Sigmoid colon (tissue), 7 donors: Measurements from ENCODE around the gene RHBDL2. TPM values are rescaled to one million over a fixed set of nuclear protein-coding genes. Genes with fewer than 3 reads are reported as not detected.

Experiments used
- DNase-seq: peaks from one replicate; pipeline ENCODE4 v3.0.0-alpha.2; 2019
- H3K27ac ChIP-seq, 4 donors: fragments of 200-600 bp; sonication (generic); one replicate each; pipeline ENCODE4 v1.5.1; 2016 to 2019; ENCODE audit warnings: mild to moderate bottlenecking in 1 of 4
- H3K27me3 ChIP-seq, 3 donors: fragments of 200-600 bp; sonication (generic); one replicate each; pipeline ENCODE4 v1.5.1; 2019; ENCODE audit warnings: mild to moderate bottlenecking in 1 of 3
- H3K36me3 ChIP-seq, 4 donors: fragments of 200-600 bp; sonication (generic); one replicate each; pipeline ENCODE4 v1.5.1; 2016 to 2019
- H3K4me1 ChIP-seq, 4 donors: fragments of 200-600 bp; sonication (generic); one replicate each; pipeline ENCODE4 v1.5.1; 2017 to 2019
- H3K4me3 ChIP-seq, 4 donors: fragments of 200-600 bp; sonication (generic); one replicate each; pipeline ENCODE4 v1.5.1; 2017 to 2019; ENCODE audit warnings: mild to moderate bottlenecking in 2 of 4, moderate library complexity in 1 of 4
- H3K9me3 ChIP-seq, 4 donors: fragments of 200-600 bp in 3 of 4; sonication (generic) in 3 of 4; one replicate each; pipeline versions ENCODE4 v1.5.1 to v1.6.1; 2013 to 2019
- EP300 ChIP-seq, 4 donors: sonication (generic); formaldehyde crosslinking; IDR thresholded peaks; one replicate each; pipeline ENCODE4 v1.6.1; 2017; ENCODE audit warnings: antibody characterized with exemption in 4 of 4
- POLR2A ChIP-seq, 2 donors: fragments of 450-650 bp; IDR thresholded peaks; one replicate each; pipeline ENCODE4 v1.6.1; 2016; ENCODE audit warnings: antibody characterized with exemption in 2 of 2, mild to moderate bottlenecking in 2 of 2, moderate library complexity in 2 of 2
- POLR2AphosphoS5 ChIP-seq, 4 donors: sonication (generic); formaldehyde crosslinking; IDR thresholded peaks; one replicate each; pipeline ENCODE4 v1.6.1; 2017; ENCODE audit warnings: antibody characterized with exemption in 4 of 4
- WGBS, 2 donors: extraction: QIAGEN DNeasy Blood & Tissue Kit; methylation state at CpG; one replicate each; pipeline ENCODE4 v1.1.7; 2013; 5-methylcytosine and 5-hydroxymethylcytosine counted together
- intact Hi-C: fragments of 100-400 bp; cut with DNase I; formaldehyde crosslinking; loops from one replicate; pipeline ENCODE4 v1.15.1; 2023
- polyA plus RNA-seq, 3 donors: library from polyadenylated mRNA; stranded (reverse); fragments of 200-250 nt; gene quantifications; one replicate each; pipeline ENCODE4 v1.2.3, GENCODE V29; 2013
- total RNA-seq, 4 donors: library from RNA; depleted of rRNA; stranded (reverse); fragments of >200 nt; gene quantifications; one replicate each; pipeline ENCODE4 v1.1.0, GENCODE V29; 2016
- TF ChIP-seq, protein P1 (sequence below), 4 experiments: fragments of 450-650 bp in 3 of 4; fragments of 200-600 bp in 1 of 4; IDR thresholded peaks; one replicate each; pipeline ENCODE4 v1.5.1; 2016 to 2019; ENCODE audit warnings: antibody characterized with exemption in 4 of 4, mild to moderate bottlenecking in 3 of 4, moderate library complexity in 2 of 4
- donor health status: healthy with polysubstance abuse.
- donor health status: Bipolar disorder and iron deficiency.
- donor health status: healthy.

RHBDL2 gene
- total and polyA plus RNA-seq, 7 donors, result 0.55 to 24.9 (median 7.1) TPM; not detected in 3

DNA sequence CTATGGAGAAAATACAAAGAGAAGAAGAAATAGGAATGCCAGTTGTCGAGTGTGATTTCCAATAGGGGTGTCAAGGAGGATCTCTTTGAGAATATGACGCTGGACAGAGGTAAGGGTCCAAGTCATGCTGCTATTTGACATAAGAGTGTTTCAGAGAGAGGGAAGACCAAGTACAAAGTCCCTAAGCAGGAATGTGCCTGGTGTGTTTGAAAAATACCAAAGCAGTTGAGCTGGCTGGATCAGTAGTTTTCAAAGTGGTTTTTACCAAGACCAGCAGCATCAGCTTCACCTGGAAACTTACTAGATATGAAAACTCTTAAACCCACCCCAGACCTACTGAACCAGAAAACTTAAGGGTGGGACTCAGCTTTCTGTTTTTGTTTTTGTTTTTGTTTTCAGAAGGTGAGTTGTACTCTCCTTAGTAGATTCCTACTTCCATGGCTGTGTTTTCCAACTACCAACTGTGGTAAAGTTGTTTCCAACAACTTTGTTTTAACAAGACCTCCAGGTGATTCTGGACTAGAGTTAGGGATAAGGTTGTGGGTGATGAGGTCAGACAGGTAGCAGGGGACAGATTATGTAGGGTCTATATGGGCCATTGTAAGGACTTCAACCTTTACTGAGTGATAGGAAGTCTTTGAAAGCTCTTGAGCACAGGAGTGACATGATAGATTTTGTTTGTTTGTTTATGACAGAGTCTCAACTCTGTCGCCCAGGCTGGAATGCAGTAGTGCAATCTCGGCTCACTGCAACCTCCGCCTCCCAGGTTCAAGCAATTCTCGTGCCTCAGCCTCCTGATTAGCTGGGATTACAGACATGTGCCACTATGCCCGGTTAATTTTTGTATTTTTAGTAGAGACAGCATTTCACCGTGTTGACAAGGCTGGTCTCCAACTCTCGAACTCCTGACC lies 53.0 kb downstream of the RHBDL2 start:
- WGBS, 2 donors, result 92 to 96% methylated on average over 9 of the region's 9 CpGs

DNA sequence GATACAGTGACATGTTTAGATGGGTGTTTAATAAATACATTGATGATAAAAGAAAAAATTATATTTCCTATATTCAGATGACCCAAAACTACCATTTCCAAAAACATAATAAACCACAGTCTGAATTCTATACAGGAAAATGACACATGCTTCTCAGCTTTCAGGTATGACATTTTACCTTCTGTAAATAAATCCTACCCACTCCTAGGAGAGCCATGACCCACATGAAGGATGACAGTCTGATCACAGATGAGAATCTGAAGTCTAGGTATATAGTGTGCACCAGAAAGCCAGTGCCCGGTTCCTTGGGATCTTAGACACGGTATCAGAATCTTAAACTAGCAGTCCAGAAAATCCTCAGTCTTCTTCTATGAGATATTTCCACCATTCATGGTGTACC lies 56.5 kb downstream of the RHBDL2 start:
- no peak for DNase-seq
- WGBS, 2 donors, result 91 to 94% methylated on average over 2 of the region's 2 CpGs
- Histone ChIP-seq H3K36me3 (no peaks in the 10 kb centered on the region), H3K27me3 (no peaks in the 10 kb centered on the region), H3K9me3 (no peaks in the 10 kb centered on the region), H3K4me1 (no peaks in the 10 kb centered on the region), H3K4me3 (no peak overlapping the region), H3K27ac (no peak overlapping the region)
- intact Hi-C loops, result no loop called here
- no peak for TF ChIP-seq EP300 (IDR thresholded peaks at IDR 0.05)
- no peak for TF ChIP-seq POLR2AphosphoS5 (IDR thresholded peaks at IDR 0.05)
- no peak for TF ChIP-seq POLR2A (IDR thresholded peaks at IDR 0.05)
- TF ChIP-seq, protein P1, sequence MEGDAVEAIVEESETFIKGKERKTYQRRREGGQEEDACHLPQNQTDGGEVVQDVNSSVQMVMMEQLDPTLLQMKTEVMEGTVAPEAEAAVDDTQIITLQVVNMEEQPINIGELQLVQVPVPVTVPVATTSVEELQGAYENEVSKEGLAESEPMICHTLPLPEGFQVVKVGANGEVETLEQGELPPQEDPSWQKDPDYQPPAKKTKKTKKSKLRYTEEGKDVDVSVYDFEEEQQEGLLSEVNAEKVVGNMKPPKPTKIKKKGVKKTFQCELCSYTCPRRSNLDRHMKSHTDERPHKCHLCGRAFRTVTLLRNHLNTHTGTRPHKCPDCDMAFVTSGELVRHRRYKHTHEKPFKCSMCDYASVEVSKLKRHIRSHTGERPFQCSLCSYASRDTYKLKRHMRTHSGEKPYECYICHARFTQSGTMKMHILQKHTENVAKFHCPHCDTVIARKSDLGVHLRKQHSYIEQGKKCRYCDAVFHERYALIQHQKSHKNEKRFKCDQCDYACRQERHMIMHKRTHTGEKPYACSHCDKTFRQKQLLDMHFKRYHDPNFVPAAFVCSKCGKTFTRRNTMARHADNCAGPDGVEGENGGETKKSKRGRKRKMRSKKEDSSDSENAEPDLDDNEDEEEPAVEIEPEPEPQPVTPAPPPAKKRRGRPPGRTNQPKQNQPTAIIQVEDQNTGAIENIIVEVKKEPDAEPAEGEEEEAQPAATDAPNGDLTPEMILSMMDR (IDR thresholded peaks at IDR 0.05), result no peak

More for the DNA sequence above, 53.0 kb downstream of the RHBDL2 start:
- no peak for DNase-seq
- Histone ChIP-seq H3K9me3 (no peaks in the 10 kb centered on the region), H3K4me1 (no peaks in the 10 kb centered on the region), H3K27ac (no peak overlapping the region), H3K36me3 (no peaks in the 10 kb centered on the region), H3K4me3 (no peak overlapping the region), H3K27me3 (no peaks in the 10 kb centered on the region)
- TF ChIP-seq POLR2A (IDR thresholded peaks at IDR 0.05) (no peak), EP300 (IDR thresholded peaks at IDR 0.05) (no peak), POLR2AphosphoS5 (IDR thresholded peaks at IDR 0.05) (no peak)
- TF ChIP-seq, protein P1 (IDR thresholded peaks at IDR 0.05), result no peak
- intact Hi-C loops, result no loop called here

DNA sequence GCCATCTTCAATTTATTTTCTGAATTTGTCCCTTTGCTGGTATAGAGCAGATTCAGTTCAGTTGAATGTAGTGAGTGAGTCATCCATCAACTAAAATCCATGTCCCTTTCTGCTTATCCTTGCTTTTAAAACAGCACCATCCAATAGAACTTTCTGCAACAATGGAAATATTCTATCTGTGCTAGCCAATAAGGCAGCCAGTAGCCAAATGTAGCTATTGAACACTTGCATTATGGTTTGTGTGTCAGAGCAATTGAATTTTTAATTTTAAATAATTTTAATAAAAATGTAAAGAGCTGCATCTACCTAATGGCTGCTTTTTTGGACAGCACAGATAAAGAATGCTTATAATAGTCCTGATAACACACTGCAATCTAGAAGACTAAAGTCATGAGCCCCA lies 60.1 kb downstream of the RHBDL2 start, which contains the start of gene GJA9:
Gene GJA9 (minus strand): TSS at position 101 of the 400 bp plus-strand sequence. CDS start 5,489 bp downstream, outside the sequence.
- H3K4me3 ChIP-seq, result no peak within 1 kb of the TSS
- H3K4me1 ChIP-seq, result no peaks in the 10 kb centered on the region
- TF ChIP-seq, protein P1 (IDR thresholded peaks at IDR 0.05), result no peak
- TF ChIP-seq EP300 (IDR thresholded peaks at IDR 0.05) (no peak), POLR2AphosphoS5 (IDR thresholded peaks at IDR 0.05) (no peak), POLR2A (IDR thresholded peaks at IDR 0.05) (no peak)
- H3K9me3 ChIP-seq, result no peaks in the 10 kb centered on the region
- no peak for DNase-seq
- no peak within 1 kb of the TSS for H3K27ac ChIP-seq
- no peaks in the 10 kb centered on the region for H3K27me3 ChIP-seq
- H3K36me3 ChIP-seq, result no peaks in the 10 kb centered on the region
- intact Hi-C loops, result no loop called here

DNA sequence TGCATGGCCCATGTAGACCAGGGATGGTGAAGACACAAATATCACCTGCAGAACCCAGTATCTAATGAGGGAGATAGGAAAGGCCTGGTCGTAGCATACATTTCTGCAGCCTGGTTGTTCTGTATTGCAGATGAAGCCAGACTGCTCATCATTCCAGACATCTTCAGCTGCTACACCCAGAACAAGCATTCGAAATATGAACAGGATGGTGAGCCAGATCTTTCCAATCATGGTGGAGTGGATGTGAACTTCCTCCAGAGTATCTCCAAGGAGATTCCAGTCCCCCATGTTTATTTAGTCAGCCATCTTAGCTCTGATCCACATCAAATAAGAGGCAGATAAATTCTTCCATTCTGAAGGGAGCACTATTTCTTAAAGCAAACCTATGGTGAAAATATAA lies 65.8 kb downstream of the RHBDL2 start:
- no peaks in the 10 kb centered on the region for H3K36me3 ChIP-seq
- peaks cover 0 to 24% (median 14%) of the 10 kb centered on the region in 4 donors for H3K4me1 ChIP-seq
- no peaks in the 10 kb centered on the region for H3K9me3 ChIP-seq
- no peak for DNase-seq
- H3K27ac ChIP-seq, result no peak overlapping the region
- H3K27me3 ChIP-seq, result no peaks in the 10 kb centered on the region
- WGBS, 2 donors, result 92 to 93% methylated on average over 2 of the region's 2 CpGs
- intact Hi-C loops, result no loop called here
- no peak overlapping the region for H3K4me3 ChIP-seq
- TF ChIP-seq POLR2A (IDR thresholded peaks at IDR 0.05) (no peak), EP300 (IDR thresholded peaks at IDR 0.05) (no peak), POLR2AphosphoS5 (IDR thresholded peaks at IDR 0.05) (no peak)
- TF ChIP-seq, protein P1 (IDR thresholded peaks at IDR 0.05), result no peak
